Breast epithelium (tissue), 4 donors: Measurements from ENCODE around the gene ARHGEF17. TPM values are rescaled to one million over a fixed set of nuclear protein-coding genes. Genes with fewer than 3 reads are reported as not detected.

Source experiments
- DNase-seq, 2 donors: peaks; one replicate each; pipeline ENCODE4 v3.0.0-alpha.2; 2019; ENCODE audit warnings: low spot score in 2 of 2
- H3K27ac ChIP-seq, 2 donors: fragments of 200-600 bp; sonication (generic) in 1 of 2; one replicate each; pipeline ENCODE4 v1.5.1; 2016 to 2019; ENCODE audit warnings: mild to moderate bottlenecking in 1 of 2
- H3K27me3 ChIP-seq, 2 donors: fragments of 200-600 bp; sonication (generic) in 1 of 2; one replicate each; pipeline versions ENCODE4 v1.5.1 to v1.6.0; 2017 to 2019; ENCODE audit warnings: control low read depth in 1 of 2, mild to moderate bottlenecking in 1 of 2
- H3K36me3 ChIP-seq: fragments of 200-600 bp; one replicate; pipeline ENCODE4 v1.5.1; 2019
- H3K4me1 ChIP-seq, 2 donors: fragments of 200-600 bp; sonication (generic); one replicate each; pipeline ENCODE4 v1.5.1; 2016 to 2019; ENCODE audit warnings: control low read depth in 1 of 2
- H3K4me3 ChIP-seq, 3 donors: fragments of 200-600 bp; sonication (generic); 1 replicate in 2 of 3; 2 replicates in 1 of 3; pipeline ENCODE4 v1.5.1; 2016 to 2019; ENCODE audit warnings: mild to moderate bottlenecking in 3 of 3, moderate library complexity in 2 of 3
- H3K9me3 ChIP-seq, 2 donors: fragments of 200-600 bp; sonication (generic) in 1 of 2; one replicate each; pipeline ENCODE4 v1.5.1; 2016 to 2019; ENCODE audit warnings: control low read depth in 1 of 2
- CTCF ChIP-seq, 3 donors: fragments of 450-650 bp; IDR thresholded peaks; one replicate each; pipeline ENCODE4 v1.5.1; 2016 to 2017; ENCODE audit warnings: antibody characterized with exemption in 3 of 3, mild to moderate bottlenecking in 3 of 3, moderate library complexity in 3 of 3
- POLR2A ChIP-seq: fragments of 450-650 bp; IDR thresholded peaks from one replicate; pipeline ENCODE4 v1.6.1; 2016; ENCODE audit warnings: antibody characterized with exemption, mild to moderate bottlenecking, moderate library complexity
- POLR2AphosphoS5 ChIP-seq, 3 donors: sonication (generic); formaldehyde crosslinking; IDR thresholded peaks; one replicate each; pipeline ENCODE4 v1.6.1; 2017; ENCODE audit warnings: antibody characterized with exemption in 3 of 3
- intact Hi-C: fragments of 100-400 bp; cut with DNase I; formaldehyde crosslinking; loops from one replicate; pipeline ENCODE4 v1.15.1; 2023; ENCODE audit warnings: low total_unique reads
- total RNA-seq, 3 donors: library from RNA; depleted of rRNA; stranded (reverse); fragments of >200 nt; gene quantifications; one replicate each; pipeline ENCODE4 v1.1.0, GENCODE V29; 2016

Gene ARHGEF17
- total RNA-seq, 3 donors from 2014 or later = 28.8 to 54.7 (median 38.2) TPM

GRCh38 chr11:73325036-73325981 lies 17.2 kb downstream of the ARHGEF17 start:
- Histone ChIP-seq H3K9me3 (no peaks in the 10 kb centered on the region), H3K4me1 (peaks cover 15 to 30% of the 10 kb centered on the region in 2 donors), H3K27ac (peak overlapping the region; percentile 70 to 92), H3K27me3 (no peaks in the 10 kb centered on the region), H3K36me3 (no peaks in the 10 kb centered on the region), H3K4me3 (no peak overlapping the region)
- DNase-seq = no peak
- no peak for TF ChIP-seq POLR2AphosphoS5 (IDR thresholded peaks at IDR 0.05)
- no peak for TF ChIP-seq POLR2A
- no peak for TF ChIP-seq CTCF (IDR thresholded peaks at IDR 0.05)
- intact Hi-C loops = no loop called here

- no peak overlapping the region for H3K4me3 ChIP-seq
- TF ChIP-seq CTCF (IDR thresholded peaks at IDR 0.05) = no peak
- no peak for TF ChIP-seq POLR2AphosphoS5 (IDR thresholded peaks at IDR 0.05)
- TF ChIP-seq POLR2A = no peak
- intact Hi-C loops = no loop called here
- no peak for DNase-seq
- H3K9me3 ChIP-seq = no peaks in the 10 kb centered on the region
- peaks cover 11 to 28% of the 10 kb centered on the region in 2 donors for H3K4me1 ChIP-seq
- H3K27ac ChIP-seq = peak overlapping the region; percentile 41 to 71
- no peaks in the 10 kb centered on the region for H3K36me3 ChIP-seq
- no peaks in the 10 kb centered on the region for H3K27me3 ChIP-seq
These were observed 19.1 kb downstream of the ARHGEF17 start for GRCh38 chr11:73326929-73327811.

GRCh38 chr11:73327812-73328364 lies 19.8 kb downstream of the ARHGEF17 start:
- intact Hi-C loops = loop anchor here (1.0 kb wide), 1 partner anchor 40 kb away; no protein-coding TSS in a partner anchor
- H3K4me1 ChIP-seq = peaks cover 11 to 33% of the 10 kb centered on the region in 2 donors
- no peaks in the 10 kb centered on the region for H3K36me3 ChIP-seq
- H3K27ac ChIP-seq = peak overlapping the region; percentile 41 to 71
- H3K4me3 ChIP-seq = no peak overlapping the region
- no peak for DNase-seq
- H3K27me3 ChIP-seq = no peaks in the 10 kb centered on the region
- H3K9me3 ChIP-seq = no peaks in the 10 kb centered on the region
- no peak for TF ChIP-seq CTCF (IDR thresholded peaks at IDR 0.05)
- no peak for TF ChIP-seq POLR2AphosphoS5 (IDR thresholded peaks at IDR 0.05)
- no peak for TF ChIP-seq POLR2A

- no peak for DNase-seq
- Histone ChIP-seq H3K4me3 (no peak overlapping the region), H3K27ac (peak overlapping the region; percentile 67 to 84), H3K9me3 (no peaks in the 10 kb centered on the region), H3K36me3 (no peaks in the 10 kb centered on the region), H3K4me1 (peaks cover 13 to 38% of the 10 kb centered on the region in 2 donors), H3K27me3 (no peaks in the 10 kb centered on the region)
- TF ChIP-seq CTCF (IDR thresholded peaks at IDR 0.05) (no peak), POLR2AphosphoS5 (IDR thresholded peaks at IDR 0.05) (no peak), POLR2A (no peak)
- intact Hi-C loops = no loop called here
These were observed 22.6 kb downstream of the ARHGEF17 start for GRCh38 chr11:73330569-73331093.
